Osteocyte (in vitro differentiated cells): ENCODE results near the gene UGT1A6. TPM values are rescaled to one million over a fixed set of nuclear protein-coding genes. Genes with fewer than 3 reads are reported as not detected.

Source experiments
- DNase-seq: peaks from one replicate; pipeline ENCODE4 v3.0.0; 2021; ENCODE audit warnings: mixed read lengths; ENCODE audit not compliant: unreplicated experiment; ENCODE audit errors: extremely low spot score
- H3K27ac Mint-ChIP-seq: one replicate; pipeline ENCODE4 v1.8.0; 2021; ENCODE audit warnings: mild to moderate bottlenecking, mixed read lengths; ENCODE audit not compliant: unreplicated experiment
- H3K27me3 Mint-ChIP-seq: one replicate; pipeline ENCODE4 v1.8.0; 2021; ENCODE audit warnings: mixed read lengths; ENCODE audit not compliant: unreplicated experiment
- H3K36me3 Mint-ChIP-seq: one replicate; pipeline ENCODE4 v1.8.0; 2021; ENCODE audit warnings: mixed read lengths; ENCODE audit not compliant: unreplicated experiment
- H3K4me1 Mint-ChIP-seq: one replicate; pipeline ENCODE4 v1.8.0; 2021; ENCODE audit warnings: mixed read lengths; ENCODE audit not compliant: unreplicated experiment
- H3K4me3 Mint-ChIP-seq: one replicate; pipeline ENCODE4 v1.8.0; 2021; ENCODE audit warnings: mild to moderate bottlenecking, moderate library complexity, mixed read lengths; ENCODE audit not compliant: unreplicated experiment
- H3K9me3 Mint-ChIP-seq: one replicate; pipeline ENCODE4 v1.8.0; 2021; ENCODE audit warnings: mixed read lengths; ENCODE audit not compliant: unreplicated experiment
- total RNA-seq: library from RNA; stranded (reverse); gene quantifications from 2 replicates; pipeline ENCODE4 v1.2.1, GENCODE V29; 2021
- TF ChIP-seq, protein P1 (sequence below): fragments of 200-600 bp; sonication (generic); IDR thresholded peaks from 2 replicates; pipeline ENCODE4 v1.5.0; 2021; ENCODE audit warnings: antibody characterized with exemption, mild to moderate bottlenecking, moderate library complexity

UGT1A6 gene
- total RNA-seq, 1 donor from 2014 or later, result not detected

DNA sequence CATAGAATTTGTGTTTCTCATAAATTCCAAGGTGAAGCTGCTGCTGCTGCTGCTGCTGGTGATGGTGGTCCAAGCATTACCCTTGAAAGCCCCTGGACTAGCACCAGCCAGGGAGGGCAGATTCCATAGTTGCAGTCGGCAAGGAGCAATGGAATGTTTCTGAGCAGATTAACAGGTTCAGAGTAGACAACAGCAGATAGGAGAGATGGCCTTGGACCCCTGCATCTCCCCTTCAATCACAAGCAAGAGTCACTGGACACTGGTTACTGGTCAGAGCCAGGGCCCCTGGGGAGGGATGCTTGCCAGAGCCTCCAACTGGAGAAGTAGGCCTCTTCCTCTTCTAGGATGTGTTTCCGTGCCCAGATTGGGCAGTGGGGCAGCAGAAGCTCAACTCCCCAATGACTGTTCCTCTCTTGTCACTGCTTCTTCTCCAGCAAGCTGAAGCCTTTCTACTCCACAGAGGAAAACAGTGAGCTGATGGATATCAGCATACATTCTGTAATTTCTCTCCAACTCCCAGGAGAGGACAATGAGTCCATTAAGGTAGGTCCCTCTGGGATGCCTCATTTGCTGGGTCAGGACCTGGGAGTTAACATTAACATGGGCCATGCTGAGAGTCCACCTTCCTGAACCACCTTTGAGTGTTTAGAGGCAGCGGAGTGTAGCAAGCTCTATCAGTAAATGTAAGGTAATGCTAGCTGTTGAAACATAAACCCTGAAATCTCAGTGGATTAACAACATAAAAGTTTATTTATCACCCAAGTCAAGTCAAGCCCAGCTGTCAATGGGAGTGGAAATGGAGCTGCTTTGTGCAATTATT, 120.8 kb downstream of the UGT1A6 start:
- H3K36me3 Mint-ChIP-seq, result no peaks in the 10 kb centered on the region
- peaks cover 18% of the 10 kb centered on the region for H3K27me3 Mint-ChIP-seq
- H3K4me1 Mint-ChIP-seq, result peaks cover 21% of the 10 kb centered on the region
- no peak overlapping the region for H3K27ac Mint-ChIP-seq
- TF ChIP-seq, protein P1, sequence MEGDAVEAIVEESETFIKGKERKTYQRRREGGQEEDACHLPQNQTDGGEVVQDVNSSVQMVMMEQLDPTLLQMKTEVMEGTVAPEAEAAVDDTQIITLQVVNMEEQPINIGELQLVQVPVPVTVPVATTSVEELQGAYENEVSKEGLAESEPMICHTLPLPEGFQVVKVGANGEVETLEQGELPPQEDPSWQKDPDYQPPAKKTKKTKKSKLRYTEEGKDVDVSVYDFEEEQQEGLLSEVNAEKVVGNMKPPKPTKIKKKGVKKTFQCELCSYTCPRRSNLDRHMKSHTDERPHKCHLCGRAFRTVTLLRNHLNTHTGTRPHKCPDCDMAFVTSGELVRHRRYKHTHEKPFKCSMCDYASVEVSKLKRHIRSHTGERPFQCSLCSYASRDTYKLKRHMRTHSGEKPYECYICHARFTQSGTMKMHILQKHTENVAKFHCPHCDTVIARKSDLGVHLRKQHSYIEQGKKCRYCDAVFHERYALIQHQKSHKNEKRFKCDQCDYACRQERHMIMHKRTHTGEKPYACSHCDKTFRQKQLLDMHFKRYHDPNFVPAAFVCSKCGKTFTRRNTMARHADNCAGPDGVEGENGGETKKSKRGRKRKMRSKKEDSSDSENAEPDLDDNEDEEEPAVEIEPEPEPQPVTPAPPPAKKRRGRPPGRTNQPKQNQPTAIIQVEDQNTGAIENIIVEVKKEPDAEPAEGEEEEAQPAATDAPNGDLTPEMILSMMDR, result no peak
- no peak overlapping the region for H3K4me3 Mint-ChIP-seq
- H3K9me3 Mint-ChIP-seq, result no peaks in the 10 kb centered on the region
- DNase-seq, result no peak

DNA sequence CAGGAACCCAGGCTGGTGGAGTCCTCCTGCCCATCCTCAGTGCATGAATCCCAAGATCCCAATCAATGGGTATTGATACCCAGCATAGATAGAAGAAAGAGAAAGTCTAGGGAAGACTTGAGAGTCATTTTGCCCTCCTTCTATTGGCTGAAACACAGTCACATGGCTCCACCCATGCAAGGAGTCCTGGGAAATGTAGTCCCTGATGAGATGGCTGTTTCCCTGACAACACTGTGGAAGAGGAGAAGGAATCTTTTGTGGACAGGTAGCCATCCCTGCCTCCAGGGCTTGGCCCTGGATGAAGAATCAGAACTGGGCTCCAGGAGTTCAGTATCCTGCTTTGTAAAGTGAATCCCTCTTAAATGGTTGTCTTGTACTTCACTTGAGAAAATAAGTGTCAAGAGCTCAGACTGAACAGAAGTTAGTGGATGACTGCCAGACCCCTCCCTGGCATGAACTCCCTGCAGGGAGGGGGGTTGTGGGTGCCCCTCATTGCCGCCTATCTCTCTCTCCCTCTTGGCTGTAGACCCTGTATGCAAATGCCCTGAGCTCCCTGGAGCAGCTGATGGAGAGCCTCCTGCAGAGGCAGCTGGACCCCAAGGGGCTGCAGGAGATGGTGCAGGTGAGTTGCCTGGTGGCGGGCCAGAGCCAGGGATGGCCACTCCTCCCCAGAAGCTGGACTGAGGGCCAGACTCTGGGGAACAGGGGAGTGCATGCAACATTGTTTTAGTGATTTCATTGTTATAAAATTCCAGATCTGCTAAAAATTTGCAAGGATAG, 121.6 kb downstream of the UGT1A6 start:
- no peak overlapping the region for H3K27ac Mint-ChIP-seq
- H3K36me3 Mint-ChIP-seq, result no peaks in the 10 kb centered on the region
- H3K9me3 Mint-ChIP-seq, result no peaks in the 10 kb centered on the region
- no peak for DNase-seq
- TF ChIP-seq, protein P1, result no peak
- H3K27me3 Mint-ChIP-seq, result peaks cover 18% of the 10 kb centered on the region
- H3K4me1 Mint-ChIP-seq, result peaks cover 21% of the 10 kb centered on the region
- H3K4me3 Mint-ChIP-seq, result no peak overlapping the region

DNA sequence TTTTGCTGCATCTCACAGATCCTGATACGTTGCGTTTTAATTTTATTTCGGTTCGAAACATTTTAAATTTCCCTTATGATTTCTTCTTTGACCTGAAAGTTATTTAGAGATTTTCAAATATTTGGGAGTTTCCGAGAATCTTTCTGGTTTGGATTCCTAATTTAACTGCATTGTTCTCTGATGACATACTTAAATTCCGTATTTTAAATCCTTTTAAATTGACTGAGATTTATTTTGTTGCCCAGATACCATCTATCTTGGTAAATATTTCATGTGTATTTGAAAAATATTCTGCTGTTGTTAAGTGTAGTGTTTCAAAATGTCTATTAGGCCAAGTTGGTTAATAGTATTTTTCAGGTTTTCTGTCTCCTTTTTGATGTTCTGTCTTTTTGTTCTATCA, 123.2 kb downstream of the UGT1A6 start:
- Mint-ChIP-seq H3K4me1 (peaks cover 21% of the 10 kb centered on the region), H3K9me3 (no peaks in the 10 kb centered on the region)
- DNase-seq, result no peak

DNA sequence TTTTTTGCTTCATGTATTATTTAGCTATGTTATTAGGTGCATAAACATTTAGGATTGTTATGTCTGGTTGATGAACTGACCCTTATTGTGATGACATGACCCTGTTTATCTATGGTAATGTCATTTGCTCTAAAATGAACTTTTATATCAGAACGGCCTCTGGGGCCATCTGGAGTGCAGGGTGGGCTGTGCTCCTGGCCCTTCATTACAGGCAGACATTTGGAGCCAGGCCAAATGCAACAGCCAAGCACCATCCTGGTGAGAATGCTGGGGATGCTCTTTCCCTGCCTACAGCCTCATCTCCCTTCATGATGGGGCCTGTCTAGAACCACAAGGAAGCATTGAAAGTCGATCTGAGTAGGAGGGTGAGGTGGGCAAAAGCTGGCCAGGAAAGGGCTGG, 123.6 kb downstream of the UGT1A6 start:
- DNase-seq, result no peak
- TF ChIP-seq, protein P1, result no peak
- no peaks in the 10 kb centered on the region for H3K36me3 Mint-ChIP-seq
- H3K4me3 Mint-ChIP-seq, result no peak overlapping the region
- H3K9me3 Mint-ChIP-seq, result no peaks in the 10 kb centered on the region
- peaks cover 21% of the 10 kb centered on the region for H3K4me1 Mint-ChIP-seq
- H3K27ac Mint-ChIP-seq, result peak overlapping the region; percentile 43
- H3K27me3 Mint-ChIP-seq, result peaks cover 14% of the 10 kb centered on the region

More for the DNA sequence above, 123.2 kb downstream of the UGT1A6 start:
- H3K36me3 Mint-ChIP-seq, result no peaks in the 10 kb centered on the region
- no peak overlapping the region for H3K4me3 Mint-ChIP-seq
- peak overlapping the region; percentile 43 for H3K27ac Mint-ChIP-seq
- peaks cover 16% of the 10 kb centered on the region for H3K27me3 Mint-ChIP-seq
- TF ChIP-seq, protein P1, result no peak

DNA sequence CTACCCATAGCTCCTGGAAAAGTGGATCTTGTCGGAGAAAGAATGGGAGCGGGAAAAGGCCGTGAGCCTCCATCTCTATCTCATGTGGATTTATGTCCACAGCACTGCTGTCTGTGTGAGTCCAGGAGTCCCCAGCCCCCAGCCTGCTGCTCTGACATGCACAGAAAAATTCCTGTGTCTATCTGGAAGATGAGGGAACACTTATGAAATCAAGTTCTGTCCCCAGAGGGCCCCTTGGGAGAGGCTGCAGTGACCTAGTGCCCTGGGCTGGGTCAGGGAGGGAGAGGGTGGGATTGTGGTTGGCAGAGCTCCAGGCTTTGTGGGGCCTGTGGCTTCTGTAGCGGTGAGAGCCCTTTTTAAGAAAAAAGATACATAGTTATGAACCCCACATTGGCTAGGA, 124.1 kb downstream of the UGT1A6 start:
- Mint-ChIP-seq H3K4me3 (no peak overlapping the region), H3K36me3 (no peaks in the 10 kb centered on the region), H3K9me3 (no peaks in the 10 kb centered on the region), H3K27ac (peak overlapping the region; percentile 43), H3K27me3 (peaks cover 14% of the 10 kb centered on the region), H3K4me1 (peaks cover 21% of the 10 kb centered on the region)
- no peak for DNase-seq
- TF ChIP-seq, protein P1, result no peak
